Right lobe of liver (tissue), 6 donors: Measurements from ENCODE around the gene CCDC191. TPM values are rescaled to one million over a fixed set of nuclear protein-coding genes. Genes with fewer than 3 reads are reported as not detected.
A peak's percentile ranks its signal among the peaks of the same experiment; 100 is the strongest.

Source experiments
- ATAC-seq, 4 donors: fragments of 200-7000 bp; cut with Tn5 transposase; one replicate each; pipeline ENCODE4 v1.9.1; 2020; ENCODE audit warnings: mild to moderate bottlenecking in 4 of 4, moderate library complexity in 4 of 4
- DNase-seq, 3 donors: peaks; one replicate each; pipeline ENCODE4 v3.0.0-alpha.2; 2020
- H3K27ac ChIP-seq, 3 donors: fragments of 200-600 bp; one replicate each; pipeline ENCODE4 v1.8.0; 2022
- H3K27me3 ChIP-seq, 2 donors: fragments of 200-600 bp; one replicate each; pipeline ENCODE4 v1.8.0; 2022
- H3K36me3 ChIP-seq, 4 donors: fragments of 200-600 bp; sonication (generic) in 1 of 4; one replicate each; pipeline versions ENCODE4 v1.5.1 to v1.8.0; 2017 to 2022; ENCODE audit warnings: control low read depth in 1 of 4
- H3K4me1 ChIP-seq, 4 donors: fragments of 200-600 bp; sonication (generic) in 1 of 4; one replicate each; pipeline versions ENCODE4 v1.5.1 to v1.8.0; 2017 to 2022; ENCODE audit warnings: control low read depth in 1 of 4
- H3K4me3 ChIP-seq, 3 donors: fragments of 200-600 bp; one replicate each; pipeline ENCODE4 v1.8.0; 2022
- H3K9me3 ChIP-seq, 4 donors: fragments of 200-600 bp; sonication (generic) in 1 of 4; one replicate each; pipeline versions ENCODE4 v1.5.1 to v1.8.0; 2017 to 2022; ENCODE audit warnings: control low read depth in 1 of 4
- POLR2A ChIP-seq: fragments of 450-650 bp; IDR thresholded peaks from one replicate; pipeline ENCODE4 v1.6.1; 2017; ENCODE audit warnings: antibody characterized with exemption, mild to moderate bottlenecking
- WGBS: methylation state at CpG from one replicate; pipeline ENCODE4 v1.1.6; 2018; ENCODE audit warnings: low coverage, low lambda C conversion rate; ENCODE audit not compliant: insufficient coverage; ENCODE audit errors: missing lambda C conversion rate; 5-methylcytosine and 5-hydroxymethylcytosine counted together
- intact Hi-C, 2 donors: fragments of 100-400 bp; cut with DNase I; formaldehyde crosslinking; loops; one replicate each; pipeline versions ENCODE4 v1.11.2 to v1.14.1; 2022
- total RNA-seq, 6 experiments: library from RNA; depleted of rRNA in 2 of 6; stranded (reverse); fragments of >200 nt in 2 of 6; fragmentation: NEBNext Ultra II Directional in 3 of 6; extraction: Animal tissue kit (Norgen Biotek cat#: 25700) in 3 of 6; gene quantifications; one replicate each; pipeline versions ENCODE4 v1.1.0 to v1.2.4, GENCODE V29; 2016 to 2023
- TF ChIP-seq, protein P1 (sequence below), 4 donors: fragments of 200-600 bp in 3 of 4; fragments of 450-650 bp in 1 of 4; IDR thresholded peaks; one replicate each; pipeline versions ENCODE4 v1.5.1 to v1.8.0; 2016 to 2022; ENCODE audit warnings: antibody characterized with exemption in 4 of 4, mild to moderate bottlenecking in 2 of 4
- donor health status: DM: no; HTN: yes; CAD: no.
- donor health status: DM: no; HTN: no; CAD: no.
- donor health status: DM: no; HTN: no; CAD: no.
- donor health status: DM: no; HTN: yes; CAD: no.
- donor health status: DM: no; HTN: yes; CAD: no.

CCDC191 gene
- total RNA-seq, 6 experiments from 2014 or later, result 0.43 to 1.6 (median 0.96) TPM

DNA sequence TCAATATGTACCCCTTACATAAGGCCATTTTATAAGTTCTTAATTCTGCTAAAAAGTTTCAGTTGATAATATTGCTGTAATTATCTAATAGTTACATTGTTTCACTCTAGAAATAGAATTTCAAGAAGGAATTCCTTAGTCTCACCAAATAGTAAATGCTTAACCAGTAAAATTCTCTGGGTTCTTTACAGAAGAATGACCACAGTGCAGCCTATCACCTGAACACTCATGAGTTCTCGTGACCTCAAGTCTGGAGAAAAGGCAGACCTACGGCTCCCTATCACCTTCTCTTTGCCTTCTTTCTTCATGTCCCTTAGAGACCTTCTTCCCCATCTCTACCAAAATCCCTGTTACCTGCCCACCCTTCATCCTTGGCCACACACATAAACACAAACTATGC lies 30.9 kb downstream of the CCDC191 start:
- no peak for ATAC-seq

DNA sequence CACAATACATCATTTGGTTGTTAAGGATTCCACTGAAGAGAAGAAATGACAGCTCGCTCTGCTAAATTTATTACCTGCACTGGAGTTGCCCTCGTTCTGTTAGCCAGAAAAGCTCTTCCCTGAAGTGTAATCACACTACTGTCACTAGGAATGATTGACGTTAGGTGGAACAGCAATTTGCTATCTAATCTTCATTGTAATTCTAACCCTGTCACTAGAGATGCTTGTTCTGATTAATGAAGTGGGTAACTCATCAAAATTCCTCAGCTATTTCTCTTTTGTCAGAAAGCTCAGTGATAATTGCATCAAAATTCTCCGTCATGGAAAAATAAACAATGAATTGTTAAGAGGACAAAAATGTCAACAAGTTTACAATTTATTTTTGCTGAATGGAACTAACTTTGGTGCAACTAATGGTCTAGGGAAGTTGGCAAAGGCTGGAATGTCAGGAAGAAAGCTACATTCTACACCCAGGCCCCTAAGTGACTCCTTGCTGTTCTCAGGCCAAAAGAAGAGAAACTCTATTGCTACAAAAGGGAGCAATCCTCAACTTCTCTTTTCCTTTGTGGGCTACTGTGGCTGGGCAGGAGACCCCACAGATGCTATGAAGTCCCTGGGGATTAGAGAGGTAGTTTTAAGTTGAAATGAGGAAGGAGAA lies 34.1 kb downstream of the CCDC191 start:
- Histone ChIP-seq H3K9me3 (no peaks in the 10 kb centered on the region), H3K27ac (no peak overlapping the region), H3K4me3 (no peak overlapping the region), H3K36me3 (no peaks in the 10 kb centered on the region), H3K27me3 (no peaks in the 10 kb centered on the region), H3K4me1 (no peaks in the 10 kb centered on the region)
- 83% methylated on average over 4 of the region's 4 CpGs for WGBS
- TF ChIP-seq, protein P1, sequence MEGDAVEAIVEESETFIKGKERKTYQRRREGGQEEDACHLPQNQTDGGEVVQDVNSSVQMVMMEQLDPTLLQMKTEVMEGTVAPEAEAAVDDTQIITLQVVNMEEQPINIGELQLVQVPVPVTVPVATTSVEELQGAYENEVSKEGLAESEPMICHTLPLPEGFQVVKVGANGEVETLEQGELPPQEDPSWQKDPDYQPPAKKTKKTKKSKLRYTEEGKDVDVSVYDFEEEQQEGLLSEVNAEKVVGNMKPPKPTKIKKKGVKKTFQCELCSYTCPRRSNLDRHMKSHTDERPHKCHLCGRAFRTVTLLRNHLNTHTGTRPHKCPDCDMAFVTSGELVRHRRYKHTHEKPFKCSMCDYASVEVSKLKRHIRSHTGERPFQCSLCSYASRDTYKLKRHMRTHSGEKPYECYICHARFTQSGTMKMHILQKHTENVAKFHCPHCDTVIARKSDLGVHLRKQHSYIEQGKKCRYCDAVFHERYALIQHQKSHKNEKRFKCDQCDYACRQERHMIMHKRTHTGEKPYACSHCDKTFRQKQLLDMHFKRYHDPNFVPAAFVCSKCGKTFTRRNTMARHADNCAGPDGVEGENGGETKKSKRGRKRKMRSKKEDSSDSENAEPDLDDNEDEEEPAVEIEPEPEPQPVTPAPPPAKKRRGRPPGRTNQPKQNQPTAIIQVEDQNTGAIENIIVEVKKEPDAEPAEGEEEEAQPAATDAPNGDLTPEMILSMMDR (IDR thresholded peaks at IDR 0.05), result no peak
- no peak for TF ChIP-seq POLR2A
- intact Hi-C loops, result no loop called here
- ATAC-seq (no peak), DNase-seq (no peak)

More for the DNA sequence above, 30.9 kb downstream of the CCDC191 start:
- H3K9me3 ChIP-seq, result no peaks in the 10 kb centered on the region
- intact Hi-C loops, result no loop called here
- no peak overlapping the region for H3K27ac ChIP-seq
- H3K36me3 ChIP-seq, result no peaks in the 10 kb centered on the region
- H3K4me1 ChIP-seq, result no peaks in the 10 kb centered on the region
- TF ChIP-seq, protein P1 (IDR thresholded peaks at IDR 0.05), result no peak
- no peak overlapping the region for H3K4me3 ChIP-seq
- H3K27me3 ChIP-seq, result no peaks in the 10 kb centered on the region
- DNase-seq, result no peak
- WGBS, result 91% methylated on average over 2 of the region's 2 CpGs

DNA sequence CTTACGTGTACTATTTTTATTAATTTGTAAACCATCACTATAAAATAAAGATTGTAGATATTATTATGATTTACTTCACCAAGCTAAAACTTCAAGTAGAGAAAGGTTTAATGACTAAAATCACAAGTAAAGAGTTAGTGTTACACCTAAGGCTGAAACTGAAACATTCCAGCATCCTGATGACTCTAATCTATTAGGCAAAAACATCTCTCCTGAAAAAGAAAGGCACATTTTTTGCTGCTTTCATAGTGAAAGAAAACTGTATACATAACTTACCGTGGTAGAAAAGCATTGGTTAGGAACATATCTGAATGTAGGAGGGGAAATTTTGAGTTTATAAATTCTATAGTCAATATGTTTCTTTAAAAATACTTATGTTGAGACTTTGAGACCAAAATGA lies 35.4 kb downstream of the CCDC191 start:
- Histone ChIP-seq H3K27me3 (no peaks in the 10 kb centered on the region), H3K9me3 (no peaks in the 10 kb centered on the region), H3K4me1 (no peaks in the 10 kb centered on the region), H3K27ac (no peak overlapping the region), H3K4me3 (no peak overlapping the region), H3K36me3 (no peaks in the 10 kb centered on the region)
- intact Hi-C loops, result no loop called here
- WGBS, result 82% methylated on average over 2 of the region's 2 CpGs
- DNase-seq (no peak), ATAC-seq (no peak)
- TF ChIP-seq POLR2A, result no peak
- TF ChIP-seq, protein P1 (IDR thresholded peaks at IDR 0.05), result no peak

DNA sequence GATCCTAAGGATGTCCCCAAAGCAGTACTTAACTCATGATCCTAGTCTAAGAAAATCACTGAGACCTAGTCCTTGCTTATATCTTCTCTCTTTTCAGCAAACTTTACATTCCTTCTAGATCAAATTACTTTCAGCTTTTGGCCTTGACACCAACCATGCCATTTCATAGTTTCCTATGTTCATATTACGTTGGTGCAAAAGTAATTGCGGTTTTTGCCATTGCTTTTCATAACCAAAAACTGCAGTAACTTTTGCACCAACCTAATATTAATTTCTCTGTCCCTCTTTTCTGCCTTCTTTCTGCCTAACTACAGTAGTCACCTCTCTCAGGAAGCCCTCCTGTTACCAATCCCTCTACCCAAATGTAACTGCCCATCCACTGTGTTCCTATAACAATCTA lies 36.8 kb downstream of the CCDC191 start:
- no peak overlapping the region for H3K4me3 ChIP-seq
- ATAC-seq, result no peak
- H3K4me1 ChIP-seq, result no peaks in the 10 kb centered on the region
- H3K9me3 ChIP-seq, result no peaks in the 10 kb centered on the region
- WGBS, result 100% methylated on average over 2 of the region's 2 CpGs
- H3K27me3 ChIP-seq, result no peaks in the 10 kb centered on the region
- DNase-seq, result no peak
- no peak overlapping the region for H3K27ac ChIP-seq
- TF ChIP-seq, protein P1 (IDR thresholded peaks at IDR 0.05), result no peak
- no peak for TF ChIP-seq POLR2A
- H3K36me3 ChIP-seq, result no peaks in the 10 kb centered on the region
- intact Hi-C loops, result no loop called here

DNA sequence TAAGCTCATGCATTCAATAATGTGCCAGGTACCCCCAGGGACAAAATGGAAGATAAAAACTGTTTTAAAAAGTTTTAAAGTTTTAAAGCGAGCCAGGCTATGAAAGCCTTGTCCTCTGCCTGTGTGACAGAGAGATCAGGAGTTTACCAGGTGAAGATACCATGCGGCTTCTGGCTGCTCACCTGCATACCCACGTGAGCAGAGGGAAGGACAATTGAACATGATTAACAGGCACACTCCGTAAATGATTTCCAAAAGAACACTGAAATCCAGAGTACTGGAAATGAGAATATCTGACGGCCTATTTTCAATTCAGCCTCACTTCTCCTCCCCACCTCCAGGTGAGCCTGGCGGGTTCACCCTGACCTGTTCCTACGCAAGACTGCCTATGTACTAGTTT lies 42.1 kb downstream of the CCDC191 start:
- TF ChIP-seq POLR2A, result no peak
- TF ChIP-seq, protein P1 (IDR thresholded peaks at IDR 0.05), result no peak
- 59% methylated on average over 5 of the region's 7 CpGs for WGBS
- Histone ChIP-seq H3K4me1 (no peaks in the 10 kb centered on the region), H3K36me3 (no peaks in the 10 kb centered on the region), H3K9me3 (no peaks in the 10 kb centered on the region), H3K27me3 (no peaks in the 10 kb centered on the region), H3K27ac (no peak overlapping the region), H3K4me3 (no peak overlapping the region)
- DNase-seq (peak in 1 of 3 donors; percentile 44), ATAC-seq (peak in 1 of 4 donors; percentile 33)
- intact Hi-C loops, result no loop called here
